ENCODE measurements around the gene LMNTD1.

- TF ChIP-seq CTCF (IDR thresholded peaks at IDR 0.05) (no peak), POLR2A (IDR thresholded peaks at IDR 0.05) (no peak), POLR2AphosphoS5 (IDR thresholded peaks at IDR 0.05) (no peak), EP300 (IDR thresholded peaks at IDR 0.05) (no peak)
Measured at GRCh38 chr12:25578411-25579143, 25.5 kb upstream of the LMNTD1 start.

Data from upper lobe of left lung (tissue), 4 donors.